KMS-11 (cell line): Measurements from ENCODE around the gene USP3.

ENCODE experiments used
- H2AFZ ChIP-seq: fragments of 200-600 bp; sonication (generic); 2 replicates; pipeline ENCODE4 v1.6.1; 2016; ENCODE audit warnings: antibody characterized with exemption, mixed run types, low read depth
- H3K27ac ChIP-seq: fragments of 200-600 bp; sonication (generic); 2 replicates; pipeline ENCODE4 v1.6.1; 2016; ENCODE audit warnings: mild to moderate bottlenecking, mixed run types
- H3K27me3 ChIP-seq: fragments of 200-600 bp; sonication (generic); 2 replicates; pipeline ENCODE4 v1.6.1; 2017; ENCODE audit warnings: mild to moderate bottlenecking, low read depth, mixed run types, moderate library complexity; ENCODE audit not compliant: insufficient read depth
- H3K36me3 ChIP-seq: fragments of 200-600 bp; sonication (generic); 2 replicates; pipeline ENCODE4 v1.6.1; 2017; ENCODE audit warnings: mild to moderate bottlenecking, mixed run types; ENCODE audit not compliant: insufficient read depth
- H3K4me1 ChIP-seq: fragments of 200-600 bp; sonication (generic); 2 replicates; pipeline ENCODE4 v1.6.1; 2016; ENCODE audit warnings: mild to moderate bottlenecking, low read depth, mixed run types; ENCODE audit not compliant: poor library complexity, severe bottlenecking
- H3K4me2 ChIP-seq: fragments of 200-600 bp; sonication (generic); 2 replicates; pipeline ENCODE4 v1.7.0; 2016; ENCODE audit warnings: mild to moderate bottlenecking, mixed run types
- H3K4me3 ChIP-seq: fragments of 200-600 bp; sonication (generic); IDR thresholded peaks from 2 replicates; pipeline ENCODE4 v1.6.1; 2017; ENCODE audit warnings: low read depth, low read length, mixed read lengths; ENCODE audit not compliant: insufficient read depth
- H3K79me2 ChIP-seq: fragments of 200-600 bp; sonication (generic); 2 replicates; pipeline ENCODE4 v1.6.1; 2016; ENCODE audit warnings: low read depth, mixed run types; ENCODE audit not compliant: insufficient read depth
- H3K9ac ChIP-seq: fragments of 200-600 bp; sonication (generic); 2 replicates; pipeline ENCODE4 v1.6.1; 2016; ENCODE audit warnings: mild to moderate bottlenecking, mixed run types
- H4K20me1 ChIP-seq: fragments of 200-600 bp; sonication (generic); 2 replicates; pipeline ENCODE4 v1.6.1; 2016; ENCODE audit warnings: mild to moderate bottlenecking, mixed run types; ENCODE audit not compliant: insufficient read depth
- CTCF ChIP-seq: fragments of 200-600 bp; sonication (generic); conservative IDR thresholded peaks from 2 replicates; pipeline ENCODE4 v1.6.1; 2017; ENCODE audit warnings: low read depth, mild to moderate bottlenecking, antibody characterized with exemption, low read length, moderate library complexity, mixed read lengths

The USP3 gene

GRCh38 chr15:63601704-63602185, 97.4 kb downstream of the USP3 start:
- H3K36me3 ChIP-seq = no peaks in the 10 kb centered on the region
- peaks cover 21% of the 10 kb centered on the region for H3K4me1 ChIP-seq
- peak overlapping the region; percentile 86 for H3K9ac ChIP-seq
- no peak for TF ChIP-seq CTCF
- H4K20me1 ChIP-seq = no peaks in the 10 kb centered on the region
- peak overlapping the region; percentile 87 for H2AFZ ChIP-seq
- H3K27me3 ChIP-seq = no peaks in the 10 kb centered on the region
- no peaks in the 10 kb centered on the region for H3K79me2 ChIP-seq
- peak overlapping the region; percentile 96 for H3K4me2 ChIP-seq
- no peak overlapping the region for H3K4me3 ChIP-seq
- peak overlapping the region; percentile 84 for H3K27ac ChIP-seq

- no peak overlapping the region for H2AFZ ChIP-seq
- H3K9ac ChIP-seq = no peak overlapping the region
- no peak overlapping the region for H3K4me3 ChIP-seq
- H3K4me2 ChIP-seq = peak overlapping the region; percentile 25; the same call in 1 of the 2 replicates
- H3K27ac ChIP-seq = no peak overlapping the region
- no peak for TF ChIP-seq CTCF
- H3K4me1 ChIP-seq = peaks cover 21% of the 10 kb centered on the region
- H4K20me1 ChIP-seq = no peaks in the 10 kb centered on the region
- H3K79me2 ChIP-seq = no peaks in the 10 kb centered on the region
- H3K27me3 ChIP-seq = no peaks in the 10 kb centered on the region
- no peaks in the 10 kb centered on the region for H3K36me3 ChIP-seq
Observed at GRCh38 chr15:63602595-63602994, 98.2 kb downstream of the USP3 start.

- Histone ChIP-seq H3K4me1 (peaks cover 21% of the 10 kb centered on the region), H3K4me2 (no peak overlapping the region), H3K36me3 (no peaks in the 10 kb centered on the region), H3K27me3 (no peaks in the 10 kb centered on the region), H4K20me1 (no peaks in the 10 kb centered on the region), H2AFZ (no peak overlapping the region), H3K27ac (no peak overlapping the region), H3K4me3 (no peak overlapping the region), H3K79me2 (no peaks in the 10 kb centered on the region), H3K9ac (no peak overlapping the region)
- TF ChIP-seq CTCF = no peak
Observed at GRCh38 chr15:63603516-63603915, 99.1 kb downstream of the USP3 start.

GRCh38 chr15:63604281-63604680, 99.9 kb downstream of the USP3 start:
- Histone ChIP-seq H3K9ac (no peak overlapping the region), H3K4me3 (no peak overlapping the region), H2AFZ (no peak overlapping the region), H3K36me3 (no peaks in the 10 kb centered on the region), H3K79me2 (no peaks in the 10 kb centered on the region), H3K4me1 (peaks cover 16% of the 10 kb centered on the region), H3K27me3 (no peaks in the 10 kb centered on the region), H3K27ac (no peak overlapping the region), H3K4me2 (no peak overlapping the region), H4K20me1 (no peaks in the 10 kb centered on the region)
- TF ChIP-seq CTCF = no peak

GRCh38 chr15:63605036-63605435, 100.6 kb downstream of the USP3 start:
- Histone ChIP-seq H3K4me1 (peaks cover 20% of the 10 kb centered on the region), H4K20me1 (no peaks in the 10 kb centered on the region), H3K36me3 (no peaks in the 10 kb centered on the region), H3K27me3 (no peaks in the 10 kb centered on the region), H2AFZ (no peak overlapping the region), H3K27ac (no peak overlapping the region), H3K4me3 (no peak overlapping the region), H3K9ac (no peak overlapping the region), H3K4me2 (no peak overlapping the region), H3K79me2 (no peaks in the 10 kb centered on the region)
- no peak for TF ChIP-seq CTCF
